Measurements from ENCODE around the gene CACNA1H. TPM values are rescaled to one million over a fixed set of nuclear protein-coding genes. Genes with fewer than 3 reads are reported as not detected.
"Not testable (repeated sequence)": the region's sequence is repeated elsewhere in the genome, so short reads cannot be mapped to it uniquely, and the experiment has no call there.

Gene CACNA1H
- total RNA-seq, 1 donor from 2014 or later = 26.1 TPM

DNA sequence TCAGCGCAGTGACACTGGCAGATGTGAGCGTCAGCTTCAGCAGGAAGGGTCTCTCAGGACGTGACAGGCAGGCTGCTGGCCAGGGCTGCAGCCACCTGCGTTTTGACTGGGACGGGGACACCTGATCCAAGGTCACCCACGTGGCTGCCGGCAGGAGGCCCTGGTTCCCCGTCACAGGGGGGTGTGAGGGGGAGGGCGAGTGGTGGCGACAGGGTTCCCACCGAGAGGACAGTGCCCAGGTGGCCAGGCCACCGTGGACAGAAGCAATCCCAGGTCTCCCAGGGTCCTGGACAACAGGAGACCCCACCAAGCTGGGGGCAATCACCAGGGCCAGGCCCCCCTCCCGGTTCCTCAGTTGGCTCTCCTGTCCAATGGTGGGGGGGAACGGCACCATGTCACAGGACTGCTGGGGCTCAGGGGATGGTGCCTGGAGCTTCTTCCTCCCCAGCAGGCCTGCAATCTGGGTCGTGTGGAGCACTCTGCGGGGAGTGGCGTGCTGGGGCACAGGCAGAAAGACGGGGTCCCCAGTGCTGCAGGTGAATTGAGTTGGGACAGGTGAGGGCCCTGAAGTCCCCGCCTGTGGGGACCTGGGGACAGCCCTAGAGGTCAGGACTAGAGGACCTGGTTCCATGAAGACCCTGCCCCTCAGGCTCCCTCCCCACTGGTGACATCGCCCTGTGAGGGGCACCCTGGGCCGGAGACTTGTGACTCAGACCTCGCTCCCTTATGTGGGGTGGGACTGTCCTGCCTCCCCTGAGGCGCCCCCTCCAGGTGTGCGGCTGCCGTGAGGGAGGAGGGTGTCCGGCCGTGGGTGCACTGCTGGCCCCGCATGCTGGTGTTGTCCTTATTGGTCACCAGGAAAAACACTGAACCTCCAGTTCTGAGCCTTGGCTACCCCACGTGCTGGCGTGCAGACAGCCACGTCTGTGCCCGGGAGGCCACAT, 91.3 kb downstream of the CACNA1H start:
- not testable (repeated sequence) for H3K9ac ChIP-seq (ENCODE audit: low read depth in 1 of 3, low read length in 3 of 3); H3K36me3 ChIP-seq (ENCODE audit: control insufficient read depth in 3 of 3, insufficient read depth in 3 of 3, low read length in 3 of 3); H3K4me1 ChIP-seq (ENCODE audit: control insufficient read depth in 3 of 3, insufficient read depth in 3 of 3, low read length in 3 of 3); H3K27ac ChIP-seq (ENCODE audit: low read depth, low read length); H3K9me3 ChIP-seq (ENCODE audit: control insufficient read depth in 3 of 3, low read length in 3 of 3); H3K4me3 ChIP-seq (ENCODE audit: low read length in 3 of 3)
- H3K27me3 ChIP-seq (ENCODE audit: control insufficient read depth in 3 of 3, insufficient read depth in 3 of 3, low read length in 3 of 3) = peaks cover 18 to 30% (median 21%) of the 10 kb centered on the region in 3 donors

DNA sequence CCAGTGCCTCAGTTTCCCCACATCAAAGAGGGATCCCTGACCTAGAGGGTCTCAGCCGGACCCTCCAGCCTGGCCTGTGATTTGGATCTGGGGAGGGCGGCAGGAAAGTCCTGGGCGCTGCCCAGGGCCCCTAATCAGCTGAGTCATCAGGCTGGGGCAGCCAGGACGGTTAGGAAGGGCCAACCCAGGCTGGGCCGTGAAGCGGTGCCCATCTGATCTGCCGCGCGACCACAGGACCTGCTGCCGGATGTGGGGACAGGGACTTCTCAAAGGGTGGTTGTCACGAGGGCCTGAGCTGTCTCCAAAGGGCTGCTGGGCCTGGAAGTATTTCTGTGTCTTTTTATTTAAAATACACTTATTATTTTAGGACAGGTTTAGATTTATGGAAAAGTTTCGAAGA, 92.0 kb downstream of the CACNA1H start:
- no peak overlapping the region for H3K27ac ChIP-seq (ENCODE audit: low read depth, low read length)
- no peak overlapping the region for H3K4me3 ChIP-seq (ENCODE audit: low read length in 3 of 3)
- H3K9ac ChIP-seq (ENCODE audit: low read depth in 1 of 3, low read length in 3 of 3) = no peak overlapping the region
- H3K27me3 ChIP-seq (ENCODE audit: control insufficient read depth in 3 of 3, insufficient read depth in 3 of 3, low read length in 3 of 3) = peaks cover 18 to 30% (median 21%) of the 10 kb centered on the region in 3 donors
- no peaks in the 10 kb centered on the region for H3K36me3 ChIP-seq (ENCODE audit: control insufficient read depth in 3 of 3, insufficient read depth in 3 of 3, low read length in 3 of 3)
- H3K9me3 ChIP-seq (ENCODE audit: control insufficient read depth in 3 of 3, low read length in 3 of 3) = peaks cover 0 to 2% (median 0%) of the 10 kb centered on the region in 3 donors
- H3K4me1 ChIP-seq (ENCODE audit: control insufficient read depth in 3 of 3, insufficient read depth in 3 of 3, low read length in 3 of 3) = no peaks in the 10 kb centered on the region

DNA sequence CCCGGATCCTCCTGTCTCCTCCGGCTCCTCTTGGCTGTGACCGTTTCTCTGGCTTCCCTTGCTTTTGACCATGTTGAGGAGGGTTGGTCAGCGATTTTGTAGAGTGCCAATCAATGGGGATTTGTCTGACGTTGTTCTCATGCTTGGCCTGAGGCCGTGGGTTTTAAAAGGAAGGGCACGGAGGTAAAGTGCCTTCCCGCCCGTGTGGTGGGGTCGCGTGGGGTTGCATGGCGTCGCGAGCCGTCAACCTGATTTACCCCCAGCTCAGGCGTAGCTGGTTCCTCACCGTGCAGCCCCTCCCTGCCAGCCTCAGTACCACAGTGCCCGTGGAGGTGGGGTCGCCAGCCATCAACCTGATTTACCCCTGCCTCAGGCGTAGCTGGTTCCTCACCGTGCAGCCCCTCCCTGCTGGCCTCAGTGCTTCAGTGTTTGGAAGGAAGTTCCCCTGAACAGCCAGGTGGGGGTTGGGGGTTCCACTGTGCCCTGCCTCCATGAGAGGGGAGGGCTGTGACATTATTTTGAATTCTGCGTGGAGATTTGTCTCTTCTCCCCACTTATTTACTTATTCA, 92.6 kb downstream of the CACNA1H start:
- peaks cover 0 to 2% (median 0%) of the 10 kb centered on the region in 3 donors for H3K9me3 ChIP-seq (ENCODE audit: control insufficient read depth in 3 of 3, low read length in 3 of 3)
- no peak overlapping the region for H3K4me3 ChIP-seq (ENCODE audit: low read length in 3 of 3)
- H3K27me3 ChIP-seq (ENCODE audit: control insufficient read depth in 3 of 3, insufficient read depth in 3 of 3, low read length in 3 of 3) = peaks cover 18 to 30% (median 21%) of the 10 kb centered on the region in 3 donors
- no peaks in the 10 kb centered on the region for H3K36me3 ChIP-seq (ENCODE audit: control insufficient read depth in 3 of 3, insufficient read depth in 3 of 3, low read length in 3 of 3)
- H3K9ac ChIP-seq (ENCODE audit: low read depth in 1 of 3, low read length in 3 of 3) = no peak overlapping the region
- no peak overlapping the region for H3K27ac ChIP-seq (ENCODE audit: low read depth, low read length)
- no peaks in the 10 kb centered on the region for H3K4me1 ChIP-seq (ENCODE audit: control insufficient read depth in 3 of 3, insufficient read depth in 3 of 3, low read length in 3 of 3)

DNA sequence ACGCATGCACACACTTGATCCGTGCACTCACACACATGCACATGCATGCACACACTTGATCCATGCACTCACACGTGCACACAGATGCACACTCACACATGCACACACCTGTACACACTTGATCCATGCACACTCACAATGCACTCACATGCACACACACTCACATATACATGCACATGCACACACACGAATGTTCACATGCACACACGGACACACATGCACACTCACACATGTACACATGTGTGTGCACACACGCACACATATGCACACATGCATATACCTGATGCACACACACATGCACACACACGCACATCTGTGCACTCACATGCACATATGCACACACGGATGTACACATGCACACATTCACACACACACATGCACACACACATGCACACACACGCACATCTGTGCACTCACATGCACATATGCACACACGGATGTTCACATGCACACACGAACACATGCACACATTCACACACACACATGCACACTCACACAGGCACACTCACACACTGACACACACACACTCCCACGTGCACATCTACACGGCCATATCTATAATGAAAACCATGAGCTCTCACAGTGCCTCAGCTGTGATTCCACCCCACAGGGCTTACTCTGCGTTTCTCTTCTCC, 95.1 kb downstream of the CACNA1H start:
- peaks cover 18 to 30% (median 21%) of the 10 kb centered on the region in 3 donors for H3K27me3 ChIP-seq (ENCODE audit: control insufficient read depth in 3 of 3, insufficient read depth in 3 of 3, low read length in 3 of 3)
- not testable (repeated sequence) for H3K9ac ChIP-seq (ENCODE audit: low read depth in 1 of 3, low read length in 3 of 3); H3K9me3 ChIP-seq (ENCODE audit: control insufficient read depth in 3 of 3, low read length in 3 of 3); H3K36me3 ChIP-seq (ENCODE audit: control insufficient read depth in 3 of 3, insufficient read depth in 3 of 3, low read length in 3 of 3); H3K27ac ChIP-seq (ENCODE audit: low read depth, low read length); H3K4me1 ChIP-seq (ENCODE audit: control insufficient read depth in 3 of 3, insufficient read depth in 3 of 3, low read length in 3 of 3); H3K4me3 ChIP-seq (ENCODE audit: low read length in 3 of 3)

- H3K9me3 ChIP-seq (ENCODE audit: control insufficient read depth in 3 of 3, low read length in 3 of 3); H3K4me1 ChIP-seq (ENCODE audit: control insufficient read depth in 3 of 3, insufficient read depth in 3 of 3, low read length in 3 of 3); H3K27ac ChIP-seq (ENCODE audit: low read depth, low read length); H3K9ac ChIP-seq (ENCODE audit: low read depth in 1 of 3, low read length in 3 of 3); H3K4me3 ChIP-seq (ENCODE audit: low read length in 3 of 3); H3K36me3 ChIP-seq (ENCODE audit: control insufficient read depth in 3 of 3, insufficient read depth in 3 of 3, low read length in 3 of 3): not testable (repeated sequence)
- H3K27me3 ChIP-seq (ENCODE audit: control insufficient read depth in 3 of 3, insufficient read depth in 3 of 3, low read length in 3 of 3) = peaks cover 18 to 25% (median 21%) of the 10 kb centered on the region in 3 donors
Observed at GRCh38 chr16:1249031-1249755, 96.3 kb downstream of the CACNA1H start.

GRCh38 chr16:1253701-1254364, 100.9 kb downstream of the CACNA1H start:
- not testable (repeated sequence) for H3K27ac ChIP-seq (ENCODE audit: low read depth, low read length); H3K9me3 ChIP-seq (ENCODE audit: control insufficient read depth in 3 of 3, low read length in 3 of 3); H3K9ac ChIP-seq (ENCODE audit: low read depth in 1 of 3, low read length in 3 of 3); H3K4me1 ChIP-seq (ENCODE audit: control insufficient read depth in 3 of 3, insufficient read depth in 3 of 3, low read length in 3 of 3); H3K36me3 ChIP-seq (ENCODE audit: control insufficient read depth in 3 of 3, insufficient read depth in 3 of 3, low read length in 3 of 3); H3K4me3 ChIP-seq (ENCODE audit: low read length in 3 of 3)
- peaks cover 4 to 18% (median 12%) of the 10 kb centered on the region in 3 donors for H3K27me3 ChIP-seq (ENCODE audit: control insufficient read depth in 3 of 3, insufficient read depth in 3 of 3, low read length in 3 of 3)

GRCh38 chr16:1254821-1255220, 101.9 kb downstream of the CACNA1H start:
- H3K27ac ChIP-seq (ENCODE audit: low read depth, low read length); H3K4me1 ChIP-seq (ENCODE audit: control insufficient read depth in 3 of 3, insufficient read depth in 3 of 3, low read length in 3 of 3); H3K36me3 ChIP-seq (ENCODE audit: control insufficient read depth in 3 of 3, insufficient read depth in 3 of 3, low read length in 3 of 3); H3K9me3 ChIP-seq (ENCODE audit: control insufficient read depth in 3 of 3, low read length in 3 of 3); H3K4me3 ChIP-seq (ENCODE audit: low read length in 3 of 3); H3K9ac ChIP-seq (ENCODE audit: low read depth in 1 of 3, low read length in 3 of 3): not testable (repeated sequence)
- peaks cover 14 to 28% (median 22%) of the 10 kb centered on the region in 3 donors for H3K27me3 ChIP-seq (ENCODE audit: control insufficient read depth in 3 of 3, insufficient read depth in 3 of 3, low read length in 3 of 3)

DNA sequence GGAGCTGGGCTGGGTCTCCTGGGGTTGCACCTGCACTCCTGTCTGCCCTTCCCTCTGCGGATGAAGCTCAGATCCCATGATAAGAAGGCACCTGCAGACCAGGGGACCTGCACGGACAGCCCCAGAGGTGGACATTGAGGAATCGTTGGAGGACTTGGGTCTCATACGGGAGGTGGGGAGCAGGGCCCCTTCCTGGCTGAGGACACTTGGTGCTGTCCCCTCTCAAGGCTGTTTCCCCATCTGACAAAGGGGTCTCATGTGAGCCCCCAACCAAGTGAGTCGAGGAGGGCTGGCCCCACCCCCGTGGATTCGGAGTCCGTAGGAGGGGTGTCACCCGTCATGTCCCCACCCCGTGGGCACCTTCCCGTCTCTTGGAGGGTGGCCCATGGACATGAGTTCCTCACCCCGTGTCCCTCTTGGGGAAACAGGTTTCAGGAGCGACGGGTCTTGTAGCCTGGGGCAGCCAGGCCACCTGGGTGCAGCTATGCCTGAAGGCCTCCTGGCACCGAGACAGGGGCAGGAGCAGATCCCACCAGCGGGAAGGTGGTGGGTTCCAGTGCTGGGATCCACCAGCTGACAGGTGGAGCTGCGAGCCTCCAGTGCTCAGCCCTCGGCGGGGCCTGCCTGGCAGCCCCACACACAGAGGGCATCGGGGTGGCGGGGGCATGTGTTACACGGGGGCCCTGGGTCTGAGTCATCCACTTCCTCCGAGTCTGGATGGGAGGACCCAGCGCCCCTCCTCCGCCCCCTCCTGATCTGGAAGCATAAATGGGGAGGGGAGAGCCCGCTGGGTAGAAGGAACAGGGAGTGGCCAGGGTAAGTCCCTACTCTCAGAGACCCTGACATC, 102.6 kb downstream of the CACNA1H start, which contains the start of gene TPSD1:
Gene TPSD1 (plus strand): TSS at position 794 of the 847 bp plus-strand sequence. CDS start 212 bp downstream, outside the sequence.
- not testable (repeated sequence) for H3K9me3 ChIP-seq (ENCODE audit: control insufficient read depth in 3 of 3, low read length in 3 of 3); H3K27ac ChIP-seq (ENCODE audit: low read depth, low read length); H3K4me3 ChIP-seq (ENCODE audit: low read length in 3 of 3); H3K36me3 ChIP-seq (ENCODE audit: control insufficient read depth in 3 of 3, insufficient read depth in 3 of 3, low read length in 3 of 3); H3K4me1 ChIP-seq (ENCODE audit: control insufficient read depth in 3 of 3, insufficient read depth in 3 of 3, low read length in 3 of 3); H3K9ac ChIP-seq (ENCODE audit: low read depth in 1 of 3, low read length in 3 of 3)
- H3K27me3 ChIP-seq (ENCODE audit: control insufficient read depth in 3 of 3, insufficient read depth in 3 of 3, low read length in 3 of 3) = peaks cover 21 to 34% (median 29%) of the 10 kb centered on the region in 3 donors

All from skeletal muscle tissue (tissue), 4 donors.